ENCODE results near the gene FAM98A.

Gene FAM98A

GRCh38 chr2:33617401-33617800, 18.3 kb upstream of the FAM98A start:
- no peaks in the 10 kb centered on the region for H3K4me1 ChIP-seq (ENCODE audit: control insufficient read depth, insufficient read depth, low read length, poor library complexity, severe bottlenecking)
- no peak overlapping the region for H3K27ac ChIP-seq (ENCODE audit: insufficient read depth, low read length, poor library complexity, severe bottlenecking)
- H3K9me3 ChIP-seq (ENCODE audit: control insufficient read depth, low read length): no peaks in the 10 kb centered on the region
- no peaks in the 10 kb centered on the region for H3K36me3 ChIP-seq (ENCODE audit: control insufficient read depth, insufficient read depth, low read length)
- no peak for DNase-seq
- no peak overlapping the region for H3K4me3 ChIP-seq (ENCODE audit: insufficient read depth, low read depth, low read length, poor library complexity, severe bottlenecking)
- no peaks in the 10 kb centered on the region for H3K27me3 ChIP-seq (replicated peaks; ENCODE audit: control insufficient read depth, insufficient read depth, low read length, poor library complexity, severe bottlenecking)

- H3K27ac ChIP-seq (ENCODE audit: insufficient read depth, low read length, poor library complexity, severe bottlenecking): no peak overlapping the region
- H3K4me3 ChIP-seq (ENCODE audit: insufficient read depth, low read depth, low read length, poor library complexity, severe bottlenecking): no peak overlapping the region
- H3K9me3 ChIP-seq (ENCODE audit: control insufficient read depth, low read length): no peaks in the 10 kb centered on the region
- no peaks in the 10 kb centered on the region for H3K36me3 ChIP-seq (ENCODE audit: control insufficient read depth, insufficient read depth, low read length)
- DNase-seq: no peak
- H3K27me3 ChIP-seq (replicated peaks; ENCODE audit: control insufficient read depth, insufficient read depth, low read length, poor library complexity, severe bottlenecking): no peaks in the 10 kb centered on the region
- no peaks in the 10 kb centered on the region for H3K4me1 ChIP-seq (ENCODE audit: control insufficient read depth, insufficient read depth, low read length, poor library complexity, severe bottlenecking)
These were observed 17.8 kb upstream of the FAM98A start for GRCh38 chr2:33616873-33617272.

- Histone ChIP-seq H3K27me3 (replicated peaks; ENCODE audit: control insufficient read depth, insufficient read depth, low read length, poor library complexity, severe bottlenecking) (no peaks in the 10 kb centered on the region), H3K4me1 (ENCODE audit: control insufficient read depth, insufficient read depth, low read length, poor library complexity, severe bottlenecking) (no peaks in the 10 kb centered on the region), H3K4me3 (ENCODE audit: insufficient read depth, low read depth, low read length, poor library complexity, severe bottlenecking) (no peak overlapping the region), H3K9me3 (ENCODE audit: control insufficient read depth, low read length) (no peaks in the 10 kb centered on the region), H3K27ac (ENCODE audit: insufficient read depth, low read length, poor library complexity, severe bottlenecking) (no peak overlapping the region), H3K36me3 (ENCODE audit: control insufficient read depth, insufficient read depth, low read length) (no peaks in the 10 kb centered on the region)
- DNase-seq: no peak
These were observed 15.1 kb upstream of the FAM98A start for GRCh38 chr2:33614190-33614589.

- H3K27me3 ChIP-seq (replicated peaks; ENCODE audit: control insufficient read depth, insufficient read depth, low read length, poor library complexity, severe bottlenecking): no peaks in the 10 kb centered on the region
- no peaks in the 10 kb centered on the region for H3K36me3 ChIP-seq (ENCODE audit: control insufficient read depth, insufficient read depth, low read length)
- H3K4me1 ChIP-seq (ENCODE audit: control insufficient read depth, insufficient read depth, low read length, poor library complexity, severe bottlenecking): no peaks in the 10 kb centered on the region
- H3K9me3 ChIP-seq (ENCODE audit: control insufficient read depth, low read length): no peaks in the 10 kb centered on the region
- no peak overlapping the region for H3K4me3 ChIP-seq (ENCODE audit: insufficient read depth, low read depth, low read length, poor library complexity, severe bottlenecking)
- no peak for DNase-seq
- H3K27ac ChIP-seq (ENCODE audit: insufficient read depth, low read length, poor library complexity, severe bottlenecking): no peak overlapping the region
These were observed 8.8 kb upstream of the FAM98A start for GRCh38 chr2:33607905-33608304.

- H3K4me1 ChIP-seq (ENCODE audit: control insufficient read depth, insufficient read depth, low read length, poor library complexity, severe bottlenecking): no peaks in the 10 kb centered on the region
- H3K27ac ChIP-seq (ENCODE audit: insufficient read depth, low read length, poor library complexity, severe bottlenecking): no peak overlapping the region
- H3K9me3 ChIP-seq (ENCODE audit: control insufficient read depth, low read length): no peaks in the 10 kb centered on the region
- no peaks in the 10 kb centered on the region for H3K27me3 ChIP-seq (replicated peaks; ENCODE audit: control insufficient read depth, insufficient read depth, low read length, poor library complexity, severe bottlenecking)
- no peak for DNase-seq
- no peak overlapping the region for H3K4me3 ChIP-seq (ENCODE audit: insufficient read depth, low read depth, low read length, poor library complexity, severe bottlenecking)
- no peaks in the 10 kb centered on the region for H3K36me3 ChIP-seq (ENCODE audit: control insufficient read depth, insufficient read depth, low read length)
These were observed 8.2 kb upstream of the FAM98A start for GRCh38 chr2:33607251-33607721.

GRCh38 chr2:33606622-33607021, 7.5 kb upstream of the FAM98A start:
- Histone ChIP-seq H3K4me1 (ENCODE audit: control insufficient read depth, insufficient read depth, low read length, poor library complexity, severe bottlenecking) (no peaks in the 10 kb centered on the region), H3K27me3 (replicated peaks; ENCODE audit: control insufficient read depth, insufficient read depth, low read length, poor library complexity, severe bottlenecking) (no peaks in the 10 kb centered on the region), H3K4me3 (ENCODE audit: insufficient read depth, low read depth, low read length, poor library complexity, severe bottlenecking) (no peak overlapping the region), H3K36me3 (ENCODE audit: control insufficient read depth, insufficient read depth, low read length) (no peaks in the 10 kb centered on the region), H3K27ac (ENCODE audit: insufficient read depth, low read length, poor library complexity, severe bottlenecking) (no peak overlapping the region), H3K9me3 (ENCODE audit: control insufficient read depth, low read length) (no peaks in the 10 kb centered on the region)
- no peak for DNase-seq

GRCh38 chr2:33606100-33606499, 7.0 kb upstream of the FAM98A start:
- Histone ChIP-seq H3K27ac (ENCODE audit: insufficient read depth, low read length, poor library complexity, severe bottlenecking) (no peak overlapping the region), H3K27me3 (replicated peaks; ENCODE audit: control insufficient read depth, insufficient read depth, low read length, poor library complexity, severe bottlenecking) (no peaks in the 10 kb centered on the region), H3K9me3 (ENCODE audit: control insufficient read depth, low read length) (no peaks in the 10 kb centered on the region), H3K36me3 (ENCODE audit: control insufficient read depth, insufficient read depth, low read length) (no peaks in the 10 kb centered on the region), H3K4me3 (ENCODE audit: insufficient read depth, low read depth, low read length, poor library complexity, severe bottlenecking) (no peak overlapping the region), H3K4me1 (ENCODE audit: control insufficient read depth, insufficient read depth, low read length, poor library complexity, severe bottlenecking) (no peaks in the 10 kb centered on the region)
- no peak for DNase-seq

- DNase-seq: no peak
- Histone ChIP-seq H3K36me3 (ENCODE audit: control insufficient read depth, insufficient read depth, low read length) (no peaks in the 10 kb centered on the region), H3K4me1 (ENCODE audit: control insufficient read depth, insufficient read depth, low read length, poor library complexity, severe bottlenecking) (no peaks in the 10 kb centered on the region), H3K4me3 (ENCODE audit: insufficient read depth, low read depth, low read length, poor library complexity, severe bottlenecking) (no peak overlapping the region), H3K27me3 (replicated peaks; ENCODE audit: control insufficient read depth, insufficient read depth, low read length, poor library complexity, severe bottlenecking) (no peaks in the 10 kb centered on the region), H3K27ac (ENCODE audit: insufficient read depth, low read length, poor library complexity, severe bottlenecking) (no peak overlapping the region), H3K9me3 (ENCODE audit: control insufficient read depth, low read length) (no peaks in the 10 kb centered on the region)
These were observed 6.0 kb upstream of the FAM98A start for GRCh38 chr2:33605056-33605455.

- Histone ChIP-seq H3K36me3 (ENCODE audit: control insufficient read depth, insufficient read depth, low read length) (no peaks in the 10 kb centered on the region), H3K4me1 (ENCODE audit: control insufficient read depth, insufficient read depth, low read length, poor library complexity, severe bottlenecking) (no peaks in the 10 kb centered on the region), H3K9me3 (ENCODE audit: control insufficient read depth, low read length) (no peaks in the 10 kb centered on the region), H3K27ac (ENCODE audit: insufficient read depth, low read length, poor library complexity, severe bottlenecking) (no peak overlapping the region), H3K27me3 (replicated peaks; ENCODE audit: control insufficient read depth, insufficient read depth, low read length, poor library complexity, severe bottlenecking) (no peaks in the 10 kb centered on the region), H3K4me3 (ENCODE audit: insufficient read depth, low read depth, low read length, poor library complexity, severe bottlenecking) (no peak overlapping the region)
- DNase-seq: no peak
These were observed 4.3 kb upstream of the FAM98A start for GRCh38 chr2:33603416-33603815.

- H3K27ac ChIP-seq (ENCODE audit: insufficient read depth, low read length, poor library complexity, severe bottlenecking): no peak overlapping the region
These were observed 3.2 kb upstream of the FAM98A start for GRCh38 chr2:33602201-33602830.

GRCh38 chr2:33599943-33600192, 769 bp upstream of the FAM98A start:
- Histone ChIP-seq H3K27me3 (replicated peaks; ENCODE audit: control insufficient read depth, insufficient read depth, low read length, poor library complexity, severe bottlenecking) (no peaks in the 10 kb centered on the region), H3K36me3 (ENCODE audit: control insufficient read depth, insufficient read depth, low read length) (no peaks in the 10 kb centered on the region), H3K4me1 (ENCODE audit: control insufficient read depth, insufficient read depth, low read length, poor library complexity, severe bottlenecking) (peaks cover 8% of the 10 kb centered on the region), H3K27ac (ENCODE audit: insufficient read depth, low read length, poor library complexity, severe bottlenecking) (peak overlapping the region; percentile 78), H3K9me3 (ENCODE audit: control insufficient read depth, low read length) (no peaks in the 10 kb centered on the region), H3K4me3 (ENCODE audit: insufficient read depth, low read depth, low read length, poor library complexity, severe bottlenecking) (peak overlapping the region; percentile 80)
- DNase-seq: no peak

More at GRCh38 chr2:33602201-33602830, 3.2 kb upstream of the FAM98A start:
- Histone ChIP-seq H3K4me3 (ENCODE audit: insufficient read depth, low read depth, low read length, poor library complexity, severe bottlenecking) (no peak overlapping the region), H3K27me3 (replicated peaks; ENCODE audit: control insufficient read depth, insufficient read depth, low read length, poor library complexity, severe bottlenecking) (no peaks in the 10 kb centered on the region), H3K9me3 (ENCODE audit: control insufficient read depth, low read length) (no peaks in the 10 kb centered on the region), H3K36me3 (ENCODE audit: control insufficient read depth, insufficient read depth, low read length) (no peaks in the 10 kb centered on the region), H3K4me1 (ENCODE audit: control insufficient read depth, insufficient read depth, low read length, poor library complexity, severe bottlenecking) (peaks cover 8% of the 10 kb centered on the region)
- no peak for DNase-seq
